Nephron (organoid): ENCODE results near the gene EPB41L3.

Source experiments
- H3K27ac Mint-ChIP-seq, 3 experiments: 2 replicates each; pipeline ENCODE4 v1.8.0; 2020; ENCODE audit warnings: mixed read lengths in 3 of 3, mild to moderate bottlenecking in 2 of 3, moderate library complexity in 1 of 3
- H3K27me3 Mint-ChIP-seq: 2 replicates; pipeline ENCODE4 v1.8.0; 2021; ENCODE audit warnings: low read depth, mild to moderate bottlenecking, moderate library complexity, mixed read lengths
- H3K36me3 Mint-ChIP-seq: 2 replicates; pipeline ENCODE4 v1.8.0; 2020; ENCODE audit warnings: low read depth, mixed read lengths
- H3K4me1 Mint-ChIP-seq: 2 replicates; pipeline ENCODE4 v1.8.0; 2020; ENCODE audit warnings: mixed read lengths
- H3K4me3 Mint-ChIP-seq, 3 experiments: 2 replicates each; pipeline ENCODE4 v1.8.0; 2020; ENCODE audit warnings: mild to moderate bottlenecking in 3 of 3, mixed read lengths in 3 of 3, moderate library complexity in 2 of 3
- H3K9me3 Mint-ChIP-seq: 2 replicates; pipeline ENCODE4 v1.8.0; 2020; ENCODE audit warnings: mixed read lengths
- TF ChIP-seq, protein P1 (sequence below), 3 experiments: fragments of 200-600 bp; sonication (generic); IDR thresholded peaks; one replicate each; pipeline ENCODE4 v1.5.0; 2021; ENCODE audit warnings: antibody characterized with exemption in 3 of 3; ENCODE audit not compliant: unreplicated experiment in 3 of 3

EPB41L3 gene

DNA sequence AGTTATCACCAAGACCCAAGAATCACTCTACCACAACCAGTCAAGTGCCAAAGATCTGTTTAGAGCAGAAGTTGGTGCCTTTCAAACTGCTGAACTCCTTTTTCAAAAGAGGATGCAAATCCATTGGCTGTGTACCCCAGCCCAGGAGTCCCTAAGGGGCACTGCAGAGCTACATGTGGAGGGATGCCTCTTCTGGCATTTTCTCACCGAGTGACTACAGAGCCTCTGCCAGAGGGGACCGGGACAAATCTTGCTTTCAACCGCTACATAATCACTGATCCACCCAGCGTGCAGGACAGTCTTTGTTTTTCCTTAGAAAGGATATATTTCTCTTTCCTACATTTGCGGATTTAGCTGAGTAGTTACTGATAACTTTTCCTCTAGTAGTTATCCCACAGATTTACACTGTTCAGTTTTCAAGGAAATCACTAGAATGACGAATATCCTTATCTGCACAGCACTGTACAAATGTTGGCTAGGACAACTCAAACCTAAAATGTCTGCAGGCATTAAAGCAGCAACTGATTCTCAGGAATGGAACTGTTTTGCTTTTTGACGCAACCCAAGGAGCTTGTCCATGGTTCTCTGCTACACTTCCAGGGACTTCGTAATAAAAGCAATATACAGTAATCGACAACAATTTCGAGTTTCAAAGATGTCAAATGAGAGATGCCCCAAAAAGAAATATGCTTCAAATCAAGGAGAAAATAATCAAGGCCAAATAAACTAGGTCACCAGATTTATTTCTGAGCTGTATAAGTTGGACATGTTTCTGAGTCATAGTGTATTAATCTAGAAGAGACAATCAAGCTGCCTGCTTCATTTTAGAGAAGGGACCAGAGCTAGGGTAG is 24.1 kb downstream of the EPB41L3 start:
- Mint-ChIP-seq H3K9me3 (no peaks in the 10 kb centered on the region), H3K27ac (peak overlapping the region; percentile 69 to 80 (median 77)), H3K36me3 (no peaks in the 10 kb centered on the region), H3K27me3 (no peaks in the 10 kb centered on the region), H3K4me1 (peaks cover 63% of the 10 kb centered on the region), H3K4me3 (peak overlapping the region in 2 of 3 experiments; percentile 2 to 32)
- TF ChIP-seq, protein P1, sequence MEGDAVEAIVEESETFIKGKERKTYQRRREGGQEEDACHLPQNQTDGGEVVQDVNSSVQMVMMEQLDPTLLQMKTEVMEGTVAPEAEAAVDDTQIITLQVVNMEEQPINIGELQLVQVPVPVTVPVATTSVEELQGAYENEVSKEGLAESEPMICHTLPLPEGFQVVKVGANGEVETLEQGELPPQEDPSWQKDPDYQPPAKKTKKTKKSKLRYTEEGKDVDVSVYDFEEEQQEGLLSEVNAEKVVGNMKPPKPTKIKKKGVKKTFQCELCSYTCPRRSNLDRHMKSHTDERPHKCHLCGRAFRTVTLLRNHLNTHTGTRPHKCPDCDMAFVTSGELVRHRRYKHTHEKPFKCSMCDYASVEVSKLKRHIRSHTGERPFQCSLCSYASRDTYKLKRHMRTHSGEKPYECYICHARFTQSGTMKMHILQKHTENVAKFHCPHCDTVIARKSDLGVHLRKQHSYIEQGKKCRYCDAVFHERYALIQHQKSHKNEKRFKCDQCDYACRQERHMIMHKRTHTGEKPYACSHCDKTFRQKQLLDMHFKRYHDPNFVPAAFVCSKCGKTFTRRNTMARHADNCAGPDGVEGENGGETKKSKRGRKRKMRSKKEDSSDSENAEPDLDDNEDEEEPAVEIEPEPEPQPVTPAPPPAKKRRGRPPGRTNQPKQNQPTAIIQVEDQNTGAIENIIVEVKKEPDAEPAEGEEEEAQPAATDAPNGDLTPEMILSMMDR (IDR thresholded peaks at IDR 0.05; ENCODE audit: unreplicated experiment in 3 of 3): no peak

DNA sequence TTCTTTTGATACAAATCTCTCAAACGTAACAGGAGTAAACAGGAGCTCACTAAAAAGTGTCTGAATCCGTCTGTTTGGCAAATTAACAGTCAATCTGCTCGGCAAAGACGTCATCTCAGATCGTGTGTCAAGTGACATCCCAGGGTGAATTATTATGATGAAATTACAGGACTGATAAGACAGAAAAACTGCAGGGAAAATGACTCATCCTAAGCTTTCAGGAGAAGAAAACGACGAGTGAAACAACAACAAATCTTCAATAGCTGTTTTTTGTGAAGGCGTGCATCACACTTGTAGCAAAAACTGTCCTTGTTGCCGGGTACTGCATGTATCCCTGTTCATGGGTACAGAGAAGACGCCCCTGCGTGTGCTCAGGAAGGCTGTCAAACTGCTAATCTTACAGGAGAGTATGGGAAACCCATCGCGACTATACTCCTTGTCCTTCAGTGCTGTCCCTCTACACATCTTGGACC is 24.9 kb downstream of the EPB41L3 start:
- Mint-ChIP-seq H3K9me3 (no peaks in the 10 kb centered on the region), H3K27me3 (no peaks in the 10 kb centered on the region), H3K4me3 (peak overlapping the region in 1 of 3 experiments; percentile 14), H3K4me1 (peaks cover 64% of the 10 kb centered on the region), H3K36me3 (no peaks in the 10 kb centered on the region), H3K27ac (peak overlapping the region; percentile 69 to 80 (median 77))
- TF ChIP-seq, protein P1 (IDR thresholded peaks at IDR 0.05; ENCODE audit: unreplicated experiment in 3 of 3): no peak

DNA sequence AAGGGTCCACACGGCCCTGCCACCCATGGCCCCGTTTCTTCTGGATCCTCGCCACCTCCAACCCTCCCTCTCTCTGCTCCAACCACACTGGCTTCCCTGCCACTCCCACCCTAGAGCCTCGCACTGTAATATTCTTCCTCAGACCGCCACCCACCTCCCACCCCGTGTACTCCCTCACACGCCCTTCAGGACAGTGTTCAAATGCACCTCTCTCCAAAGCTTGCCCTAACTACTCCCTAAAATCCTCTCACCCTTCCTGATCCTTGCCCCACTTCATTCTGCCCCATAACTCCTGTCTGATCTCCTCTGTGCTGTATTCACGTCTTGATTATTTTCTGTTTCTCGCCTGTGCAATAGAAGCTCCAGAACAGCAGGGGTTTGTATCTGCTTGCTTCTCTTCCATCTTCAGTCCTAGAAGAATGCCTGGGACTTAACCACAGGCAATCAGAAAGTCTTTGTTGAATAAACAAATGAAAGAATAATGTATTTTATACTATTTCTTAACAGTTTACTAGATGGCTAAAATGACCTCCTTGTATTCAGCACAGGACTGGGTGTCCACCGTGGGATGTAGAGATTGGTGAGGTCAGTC is 25.5 kb downstream of the EPB41L3 start:
- Mint-ChIP-seq H3K9me3 (no peaks in the 10 kb centered on the region), H3K4me1 (peaks cover 71% of the 10 kb centered on the region), H3K27ac (peak overlapping the region in 1 of 3 experiments; percentile 2), H3K36me3 (no peaks in the 10 kb centered on the region), H3K27me3 (no peaks in the 10 kb centered on the region), H3K4me3 (no peak overlapping the region)
- TF ChIP-seq, protein P1 (IDR thresholded peaks at IDR 0.05; ENCODE audit: unreplicated experiment in 3 of 3): no peak

DNA sequence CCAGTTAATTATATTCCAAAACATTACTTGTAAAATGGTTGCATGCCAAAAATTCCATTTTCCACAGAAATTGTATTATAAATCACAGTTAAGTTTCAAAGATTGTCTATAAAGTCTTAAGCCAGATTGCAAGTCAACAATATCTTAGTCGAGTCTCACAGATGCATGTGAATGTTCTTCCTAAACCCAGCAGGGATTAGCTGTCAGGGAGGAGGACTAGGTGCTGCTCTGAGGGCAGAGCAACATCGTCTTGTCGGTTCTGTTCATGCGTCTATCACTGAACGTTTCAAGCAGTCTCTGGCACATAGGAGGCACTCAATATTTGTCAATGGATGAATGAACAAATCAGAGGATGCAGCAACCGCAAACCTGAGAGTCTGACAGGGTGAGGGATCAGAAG is 27.0 kb downstream of the EPB41L3 start:
- Mint-ChIP-seq H3K4me3 (no peak overlapping the region), H3K36me3 (no peaks in the 10 kb centered on the region), H3K27ac (peak overlapping the region in 1 of 3 experiments; percentile 15), H3K4me1 (peaks cover 84% of the 10 kb centered on the region), H3K9me3 (no peaks in the 10 kb centered on the region), H3K27me3 (no peaks in the 10 kb centered on the region)
- TF ChIP-seq, protein P1 (IDR thresholded peaks at IDR 0.05; ENCODE audit: unreplicated experiment in 3 of 3): no peak

DNA sequence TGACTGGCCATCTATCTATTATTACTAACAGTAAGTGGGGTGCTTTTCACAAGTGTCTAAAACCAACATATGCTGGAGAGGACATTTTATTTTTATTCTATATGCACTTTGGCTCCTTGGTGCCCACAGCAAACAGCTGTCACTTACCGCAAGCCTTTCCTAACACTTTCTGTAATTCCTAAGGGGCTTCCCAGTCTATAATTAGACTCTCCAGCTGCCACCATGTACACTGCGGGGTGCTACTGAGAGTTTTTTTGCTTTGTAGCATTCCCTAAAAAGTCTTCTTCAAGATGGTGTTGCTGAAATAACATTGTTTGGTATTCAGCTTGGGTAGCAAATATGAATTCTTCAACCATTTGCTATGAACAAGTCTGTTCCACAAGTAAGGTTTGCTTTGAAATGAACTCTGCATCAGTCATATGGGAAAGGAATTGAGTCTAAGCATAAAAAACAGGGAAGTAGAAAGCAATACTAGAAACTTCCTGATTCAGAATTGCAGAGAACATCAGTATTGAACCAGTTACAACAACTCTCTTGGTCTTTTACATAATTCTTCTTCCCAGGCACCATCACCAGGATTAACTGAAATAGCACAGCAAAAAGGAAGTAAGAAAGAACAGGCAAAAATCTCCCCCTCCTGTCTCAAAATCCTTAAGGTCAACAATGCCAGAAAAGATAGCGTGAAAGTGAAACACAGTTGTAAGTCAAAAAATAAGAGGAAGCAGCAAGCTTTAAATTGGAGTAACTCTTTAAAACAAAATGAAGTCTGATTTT is 28.6 kb downstream of the EPB41L3 start:
- Mint-ChIP-seq H3K27ac (peak overlapping the region; percentile 41 to 82 (median 58)), H3K4me1 (peaks cover 89% of the 10 kb centered on the region), H3K36me3 (no peaks in the 10 kb centered on the region), H3K4me3 (peak overlapping the region in 1 of 3 experiments; percentile 42), H3K27me3 (no peaks in the 10 kb centered on the region), H3K9me3 (no peaks in the 10 kb centered on the region)
- TF ChIP-seq, protein P1 (IDR thresholded peaks at IDR 0.05; ENCODE audit: unreplicated experiment in 3 of 3): no peak
